Mesendoderm (in vitro differentiated cells): ENCODE measurements around the gene PLXND1.

Source experiments
- DNase-seq: peaks from one replicate; pipeline ENCODE4 v3.0.0; 2013
- H2AK5ac ChIP-seq: 2 replicates; pipeline ENCODE4 v1.6.1; 2013; ENCODE audit warnings: low read length, inconsistent platforms
- H2BK120ac ChIP-seq: 2 replicates; pipeline ENCODE4 v1.6.1; 2013; ENCODE audit warnings: low read depth, mild to moderate bottlenecking, low read length, moderate library complexity, mixed read lengths
- H2BK15ac ChIP-seq: replicated peaks from 2 replicates; pipeline ENCODE4 v1.6.1; 2013; ENCODE audit warnings: low read depth, mild to moderate bottlenecking, moderate library complexity
- H2BK5ac ChIP-seq: 2 replicates; pipeline ENCODE4 v1.6.1; 2013; ENCODE audit warnings: low read length, inconsistent platforms
- H3K18ac ChIP-seq: 2 replicates; pipeline ENCODE4 v1.6.1; 2013; ENCODE audit warnings: mild to moderate bottlenecking, low read length, mixed read lengths
- H3K23ac ChIP-seq: one replicate; pipeline ENCODE4 v1.6.1; 2013; ENCODE audit warnings: low read length
- H3K27ac ChIP-seq: 2 replicates; pipeline ENCODE4 v1.5.1; 2013; ENCODE audit warnings: low read depth, mild to moderate bottlenecking, inconsistent platforms, low read length, moderate library complexity
- H3K27me3 ChIP-seq: 2 replicates; pipeline ENCODE4 v1.6.1; 2013; ENCODE audit warnings: low read length, control low read depth, mild to moderate bottlenecking, inconsistent platforms; ENCODE audit not compliant: insufficient read depth, poor library complexity
- H3K36me3 ChIP-seq: 2 replicates; pipeline ENCODE4 v1.6.1; 2013; ENCODE audit warnings: low read length, inconsistent platforms; ENCODE audit not compliant: control insufficient read depth, insufficient read depth
- H3K4ac ChIP-seq: one replicate; pipeline ENCODE4 v1.6.1; 2013; ENCODE audit warnings: low read depth, mild to moderate bottlenecking, low read length, moderate library complexity
- H3K4me1 ChIP-seq: 2 replicates; pipeline ENCODE4 v1.6.1; 2013; ENCODE audit warnings: low read depth, low read length, inconsistent platforms; ENCODE audit not compliant: control insufficient read depth
- H3K4me2 ChIP-seq: 2 replicates; pipeline ENCODE4 v1.6.1; 2013; ENCODE audit warnings: low read length
- H3K4me3 ChIP-seq: 2 replicates; pipeline ENCODE4 v1.5.1; 2013; ENCODE audit warnings: mild to moderate bottlenecking, low read length
- H3K56ac ChIP-seq: one replicate; pipeline ENCODE4 v1.6.1; 2013; ENCODE audit warnings: low read length
- H3K79me1 ChIP-seq: 2 replicates; pipeline ENCODE4 v1.6.1; 2013; ENCODE audit warnings: low read length, inconsistent platforms
- H3K79me2 ChIP-seq: 2 replicates; pipeline ENCODE4 v1.6.1; 2013; ENCODE audit warnings: mild to moderate bottlenecking, low read length; ENCODE audit not compliant: control insufficient read depth, insufficient read depth
- H3K9ac ChIP-seq: 2 replicates; pipeline ENCODE4 v1.6.1; 2013; ENCODE audit warnings: low read length, inconsistent platforms
- H4K5ac ChIP-seq: one replicate; pipeline ENCODE4 v1.6.1; 2013; ENCODE audit warnings: low read length
- H4K8ac ChIP-seq: one replicate; pipeline ENCODE4 v1.6.1; 2013; ENCODE audit warnings: low read depth, mild to moderate bottlenecking, control low read depth, low read length, moderate library complexity
- WGBS: extraction: QIAGEN DNeasy Blood & Tissue Kit; methylation state at CpG from one replicate; pipeline ENCODE4 v1.1.7; 2013; ENCODE audit warnings: low lambda C conversion rate, missing lambda C conversion rate; ENCODE audit not compliant: insufficient coverage; ENCODE audit errors: extremely low coverage; 5-methylcytosine and 5-hydroxymethylcytosine counted together

PLXND1 gene

GRCh38 chr3:129576514-129577352 is 29.7 kb downstream of the PLXND1 start:
- WGBS, result no CpG with 5 or more reads among the region's 18 CpGs
- H3K27me3 ChIP-seq, result no peaks in the 10 kb centered on the region
- DNase-seq, result no peak

GRCh38 chr3:129575997-129576384 is 30.5 kb downstream of the PLXND1 start:
- Histone ChIP-seq H3K36me3 (peaks cover 3% of the 10 kb centered on the region), H2BK15ac (no peak overlapping the region), H3K4ac (no peak overlapping the region), H3K4me1 (no peaks in the 10 kb centered on the region), H3K56ac (no peak overlapping the region), H2AK5ac (no peak overlapping the region), H3K79me2 (no peaks in the 10 kb centered on the region), H3K18ac (no peak overlapping the region), H2BK5ac (no peak overlapping the region), H3K4me3 (no peak overlapping the region), H3K23ac (no peak overlapping the region), H3K4me2 (no peak overlapping the region), H3K9ac (no peak overlapping the region), H4K5ac (no peak overlapping the region), H3K79me1 (no peaks in the 10 kb centered on the region), H4K8ac (no peak overlapping the region), H3K27me3 (no peaks in the 10 kb centered on the region), H2BK120ac (no peak overlapping the region), H3K27ac (no peak overlapping the region)
- no CpG with 5 or more reads among the region's 10 CpGs for WGBS
- DNase-seq, result no peak

More at GRCh38 chr3:129576514-129577352, 29.7 kb downstream of the PLXND1 start:
- H2BK120ac ChIP-seq, result no peak overlapping the region
- no peak overlapping the region for H3K27ac ChIP-seq
- no peak overlapping the region for H3K18ac ChIP-seq
- no peak overlapping the region for H3K4ac ChIP-seq
- H2AK5ac ChIP-seq, result no peak overlapping the region
- H3K4me2 ChIP-seq, result no peak overlapping the region
- no peak overlapping the region for H4K5ac ChIP-seq
- no peak overlapping the region for H3K23ac ChIP-seq
- H3K36me3 ChIP-seq, result peaks cover 3% of the 10 kb centered on the region
- no peak overlapping the region for H4K8ac ChIP-seq
- H3K56ac ChIP-seq, result no peak overlapping the region
- no peak overlapping the region for H2BK5ac ChIP-seq
- no peak overlapping the region for H3K9ac ChIP-seq
- no peaks in the 10 kb centered on the region for H3K79me2 ChIP-seq
- no peaks in the 10 kb centered on the region for H3K79me1 ChIP-seq
- H3K4me1 ChIP-seq, result no peaks in the 10 kb centered on the region
- H2BK15ac ChIP-seq, result no peak overlapping the region
- no peak overlapping the region for H3K4me3 ChIP-seq

- Histone ChIP-seq H2AK5ac (no peak overlapping the region), H3K36me3 (peaks cover 3% of the 10 kb centered on the region), H2BK15ac (no peak overlapping the region), H3K27me3 (no peaks in the 10 kb centered on the region), H3K4me3 (no peak overlapping the region), H3K27ac (no peak overlapping the region), H2BK120ac (no peak overlapping the region), H3K4ac (no peak overlapping the region), H3K79me2 (no peaks in the 10 kb centered on the region), H3K4me1 (no peaks in the 10 kb centered on the region), H3K4me2 (no peak overlapping the region), H3K23ac (no peak overlapping the region), H2BK5ac (no peak overlapping the region), H3K79me1 (no peaks in the 10 kb centered on the region), H4K8ac (no peak overlapping the region), H3K56ac (no peak overlapping the region), H3K18ac (no peak overlapping the region), H3K9ac (no peak overlapping the region), H4K5ac (no peak overlapping the region)
- WGBS, result no CpG with 5 or more reads among the region's 19 CpGs
- no peak for DNase-seq
Observed at GRCh38 chr3:129575233-129575996, 31.1 kb downstream of the PLXND1 start.

- Histone ChIP-seq H3K9ac (no peak overlapping the region), H3K79me1 (no peaks in the 10 kb centered on the region), H4K5ac (no peak overlapping the region), H3K56ac (no peak overlapping the region), H3K4me1 (no peaks in the 10 kb centered on the region), H3K79me2 (no peaks in the 10 kb centered on the region), H3K4me3 (no peak overlapping the region), H2BK120ac (no peak overlapping the region), H3K27ac (no peak overlapping the region), H4K8ac (no peak overlapping the region), H2BK15ac (no peak overlapping the region), H3K4ac (no peak overlapping the region), H3K4me2 (no peak overlapping the region), H2AK5ac (no peak overlapping the region), H3K18ac (no peak overlapping the region), H2BK5ac (no peak overlapping the region), H3K23ac (no peak overlapping the region), H3K27me3 (no peaks in the 10 kb centered on the region), H3K36me3 (peaks cover 9% of the 10 kb centered on the region)
- no CpG with 5 or more reads among the region's 24 CpGs for WGBS
- DNase-seq, result no peak
Observed at GRCh38 chr3:129574206-129574605, 32.3 kb downstream of the PLXND1 start.

GRCh38 chr3:129573493-129573892 is 33.0 kb downstream of the PLXND1 start:
- DNase-seq, result no peak
- WGBS, result no CpG with 5 or more reads among the region's 14 CpGs
- H3K79me1 ChIP-seq, result no peaks in the 10 kb centered on the region
- H2BK5ac ChIP-seq, result no peak overlapping the region
- no peak overlapping the region for H2AK5ac ChIP-seq
- no peak overlapping the region for H3K23ac ChIP-seq
- no peaks in the 10 kb centered on the region for H3K4me1 ChIP-seq
- no peaks in the 10 kb centered on the region for H3K79me2 ChIP-seq
- H2BK120ac ChIP-seq, result no peak overlapping the region
- no peak overlapping the region for H3K56ac ChIP-seq
- H3K36me3 ChIP-seq, result peaks cover 9% of the 10 kb centered on the region
- no peak overlapping the region for H3K9ac ChIP-seq
- no peak overlapping the region for H3K4me2 ChIP-seq
- H3K4me3 ChIP-seq, result no peak overlapping the region
- no peaks in the 10 kb centered on the region for H3K27me3 ChIP-seq
- no peak overlapping the region for H3K27ac ChIP-seq
- no peak overlapping the region for H3K4ac ChIP-seq
- no peak overlapping the region for H2BK15ac ChIP-seq
- H4K5ac ChIP-seq, result no peak overlapping the region
- H4K8ac ChIP-seq, result no peak overlapping the region
- no peak overlapping the region for H3K18ac ChIP-seq
